IPS DF 19.7 (cell line): ENCODE results near the gene ATMIN.

ENCODE experiments used
- DNase-seq: peaks from one replicate; pipeline ENCODE4 v3.0.0-alpha.2; 2013; ENCODE audit warnings: low read depth, low spot score

ATMIN gene

GRCh38 chr16:81069063-81069462 lies 33.4 kb downstream of the ATMIN start:
- no peak for DNase-seq

- DNase-seq: no peak
These were observed 35.3 kb downstream of the ATMIN start for GRCh38 chr16:81070979-81071378.

- no peak for DNase-seq
These were observed 36.2 kb downstream of the ATMIN start for GRCh38 chr16:81071805-81072204.

- no peak for DNase-seq
These were observed 38.1 kb downstream of the ATMIN start for GRCh38 chr16:81073560-81074330.

GRCh38 chr16:81076566-81077075 lies 41.0 kb downstream of the ATMIN start:
- DNase-seq: no peak

GRCh38 chr16:81077076-81077940 lies 41.7 kb downstream of the ATMIN start, which contains the start of gene C16orf46:
C16orf46 (minus strand) TSS chr16:81077238; CDS start chr16:81063955, 13,283 bp downstream.
- DNase-seq: peak; percentile 81

GRCh38 chr16:81080233-81080632 lies 44.6 kb downstream of the ATMIN start:
- DNase-seq: no peak

- no peak for DNase-seq
These were observed 45.4 kb downstream of the ATMIN start for GRCh38 chr16:81081014-81081413.

- DNase-seq: no peak
These were observed 53.2 kb downstream of the ATMIN start for GRCh38 chr16:81088836-81089235.

- no peak for DNase-seq
These were observed 59.2 kb downstream of the ATMIN start for GRCh38 chr16:81094771-81095251.

GRCh38 chr16:81095653-81095952 lies 60.0 kb downstream of the ATMIN start:
- no peak for DNase-seq

- peak; percentile 93 for DNase-seq
These were observed 60.5 kb downstream of the ATMIN start, which contains the start of gene GCSH for GRCh38 chr16:81095953-81096714. GCSH (minus strand) TSS chr16:81096395; CDS start chr16:81096278, 117 bp downstream.

- no peak for DNase-seq
These were observed 61.1 kb downstream of the ATMIN start for GRCh38 chr16:81096715-81097208.
